Endothelial cell of umbilical vein (primary cell): ENCODE data around the gene LOX. TPM values are rescaled to one million over a fixed set of nuclear protein-coding genes. Genes with fewer than 3 reads are reported as not detected.

Experiments used
- BruUV-seq: library from RNA; stranded (reverse); fragments of 400-500 nt; replicated peaks from 2 replicates; lab custom pipeline; 2021; lab: Mats Ljungman, UMichigan
- CTCF ChIA-PET: fragments of 300-600, 350-600 bp; sonication (Branson Sonifier 250); formaldehyde crosslinking; loops from one replicate; lab custom pipeline; 2021; ENCODE audit warnings: antibody characterized with exemption, inconsistent platforms; lab: Charles Lee
- POLR2A ChIA-PET: fragments of 300-600, 350-600 bp; sonication (Branson Sonifier 250); formaldehyde crosslinking; loops from one replicate; lab custom pipeline; 2021; ENCODE audit warnings: antibody characterized with exemption, inconsistent platforms; lab: Charles Lee
- DNase-seq: peaks from one replicate; pipeline ENCODE4 v3.0.0-alpha.2; 2011; ENCODE audit warnings: low read depth, low spot score
- FAIRE-seq: peaks from 2 replicates; lab custom pipeline; 2011; peaks lifted over from hg19 to GRCh38; lab: Jason Lieb, UNC
- H2AFZ ChIP-seq: 2 replicates; pipeline ENCODE4 v1.6.0; 2012; ENCODE audit warnings: low read depth, low read length, control low read depth, inconsistent platforms
- H3K27ac ChIP-seq: 2 replicates; pipeline ENCODE4 v1.5.1; 2011; ENCODE audit warnings: low read depth, mild to moderate bottlenecking, control low read depth, low read length, moderate library complexity; ENCODE audit not compliant: insufficient read depth
- H3K27me3 ChIP-seq, 2 experiments: 2 replicates each; pipeline versions ENCODE4 v1.6.0 to v1.6.1; 2011; ENCODE audit warnings: low read length in 2 of 2, mixed read lengths in 1 of 2; ENCODE audit not compliant: control insufficient read depth in 2 of 2, insufficient read depth in 2 of 2
- H3K36me3 ChIP-seq, 2 experiments: 2 replicates in 1 of 2; 3 replicates in 1 of 2; pipeline ENCODE4 v1.5.1; 2011; ENCODE audit warnings: low read length in 2 of 2, mild to moderate bottlenecking in 1 of 2, moderate library complexity in 1 of 2; ENCODE audit not compliant: control insufficient read depth in 2 of 2, insufficient read depth in 2 of 2; ENCODE audit errors: extremely low read depth in 1 of 2
- H3K4me1 ChIP-seq: 3 replicates; pipeline ENCODE4 v1.5.1; 2011; ENCODE audit warnings: mild to moderate bottlenecking, low read length; ENCODE audit not compliant: control insufficient read depth, insufficient read depth; ENCODE audit errors: extremely low read depth
- H3K4me2 ChIP-seq: 2 replicates; pipeline ENCODE4 v1.6.1; 2011; ENCODE audit warnings: low read length, control low read depth, mixed read lengths; ENCODE audit not compliant: insufficient read depth
- H3K4me3 ChIP-seq, 3 experiments: fragments of 200-600 bp in 1 of 3; sonication (generic), shearing (Covaris generic) in 1 of 3; replicated peaks in 1 of 3; 2 replicates each; pipeline ENCODE4 v1.5.1; 2011 to 2016; ENCODE audit warnings: control low read depth in 3 of 3, low read length in 3 of 3, mild to moderate bottlenecking in 2 of 3, inconsistent platforms in 1 of 3, low read depth in 1 of 3, moderate library complexity in 1 of 3; ENCODE audit not compliant: insufficient read depth in 1 of 3
- H3K79me2 ChIP-seq: 2 replicates; pipeline ENCODE4 v1.6.0; 2012; ENCODE audit warnings: low read length, inconsistent platforms; ENCODE audit not compliant: control insufficient read depth, insufficient read depth
- H3K9ac ChIP-seq: replicated peaks from 2 replicates; pipeline ENCODE3; 2011; ENCODE audit warnings: low read length, control low read depth; ENCODE audit not compliant: insufficient read depth; ENCODE audit errors: extremely low read depth
- H3K9me1 ChIP-seq: replicated peaks from 3 replicates; pipeline ENCODE4 v1.6.0; 2011; ENCODE audit warnings: mild to moderate bottlenecking, low read length; ENCODE audit not compliant: control insufficient read depth, insufficient read depth; ENCODE audit errors: extremely low read depth
- H3K9me3 ChIP-seq: replicated peaks from 2 replicates; pipeline ENCODE4 v1.5.1; 2012; ENCODE audit warnings: low read length, inconsistent platforms; ENCODE audit not compliant: control insufficient read depth, insufficient read depth
- H4K20me1 ChIP-seq: replicated peaks from 2 replicates; pipeline ENCODE3; 2011; ENCODE audit warnings: mild to moderate bottlenecking, low read length; ENCODE audit not compliant: control insufficient read depth, insufficient read depth; ENCODE audit errors: extremely low read depth
- CTCF ChIP-seq, 2 donors: IDR thresholded peaks; 1 replicate in 1 of 2; 2 replicates in 1 of 2; pipeline ENCODE4 v1.5.1; 2011; ENCODE audit warnings: low read length in 2 of 2, mild to moderate bottlenecking in 2 of 2, moderate library complexity in 2 of 2, control low read depth in 1 of 2, inconsistent platforms in 1 of 2, low read depth in 1 of 2; ENCODE audit not compliant: insufficient read depth in 1 of 2; ENCODE audit errors: extremely low read depth in 1 of 2
- EZH2 ChIP-seq: IDR thresholded peaks from 2 replicates; pipeline ENCODE4 v1.6.1; 2012; ENCODE audit warnings: borderline replicate concordance, low read depth, mild to moderate bottlenecking, moderate library complexity, low read length, inconsistent platforms; ENCODE audit not compliant: severe bottlenecking
- FOS ChIP-seq: IDR thresholded peaks from 2 replicates; pipeline ENCODE4 v1.6.1; 2011; ENCODE audit warnings: mild to moderate bottlenecking, low read length, moderate library complexity, borderline replicate concordance; ENCODE audit not compliant: insufficient read depth
- GATA2 ChIP-seq: IDR thresholded peaks from 2 replicates; pipeline ENCODE4 v1.7.0; 2011; ENCODE audit warnings: low read depth, mild to moderate bottlenecking, moderate library complexity, mixed read lengths, low read length; ENCODE audit not compliant: insufficient read length, insufficient read depth
- JUN ChIP-seq: IDR thresholded peaks from 2 replicates; pipeline ENCODE4 v1.6.1; 2011; ENCODE audit warnings: borderline replicate concordance, low read depth; ENCODE audit not compliant: insufficient read length, insufficient read depth
- MYC ChIP-seq: IDR thresholded peaks from one replicate; pipeline ENCODE4 v1.6.1; 2011; ENCODE audit warnings: mild to moderate bottlenecking, low read depth, low read length
- POLR2A ChIP-seq: IDR thresholded peaks from 2 replicates; pipeline ENCODE4 v1.6.1; 2012; ENCODE audit warnings: low read depth, mild to moderate bottlenecking, control low read depth, low read length
- POLR2AphosphoS5 ChIP-seq: IDR thresholded peaks from 2 replicates; pipeline ENCODE4 v1.6.1; 2012; ENCODE audit warnings: low read depth, mild to moderate bottlenecking, control low read depth, low read length, moderate library complexity; ENCODE audit not compliant: insufficient read depth
- dilution Hi-C: fragments of 300-500 bp; cut with MboI; formaldehyde crosslinking; loops from one replicate; pipeline ENCODE4 v1.15.0; 2019; ENCODE audit warnings: low sequenced_read_pairs; ENCODE audit not compliant: extremely low pct_ligation_motif_present
- intact Hi-C: fragments of 100-400 bp; cut with micrococcal nuclease; formaldehyde crosslinking; loops from one replicate; pipeline ENCODE4 v1.10.0; 2022
- polyA plus RNA-seq, 4 experiments: library from polyadenylated mRNA; depleted of rRNA in 3 of 4; stranded (reverse) in 3 of 4; unstranded in 1 of 4; fragments of >200 nt; gene quantifications; 2 replicates each; pipeline versions ENCODE4 v1.2.1 to v1.2.3, GENCODE V29; 2011 to 2012; ENCODE audit warnings: missing spikeins in 1 of 4
- total RNA-seq: library from RNA; stranded (reverse); gene quantifications from 2 replicates; pipeline ENCODE4 v1.2.3, GENCODE V29; 2021
- TF ChIP-seq, protein P1 (sequence below): IDR thresholded peaks from 2 replicates; pipeline ENCODE4 v1.6.1; 2011; ENCODE audit not compliant: insufficient read depth, insufficient read length

The LOX gene
- total and polyA plus RNA-seq, 2 donors (not counting 3 experiments of a cell fraction or from before 2014, with no cell fraction given), result 39.0 to 79.1 TPM

- H3K27ac ChIP-seq, result no peak overlapping the region
- H3K79me2 ChIP-seq, result no peaks in the 10 kb centered on the region
- no peak for FAIRE-seq
- TF ChIP-seq, protein P1, sequence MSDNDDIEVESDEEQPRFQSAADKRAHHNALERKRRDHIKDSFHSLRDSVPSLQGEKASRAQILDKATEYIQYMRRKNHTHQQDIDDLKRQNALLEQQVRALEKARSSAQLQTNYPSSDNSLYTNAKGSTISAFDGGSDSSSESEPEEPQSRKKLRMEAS, result no peak
- TF ChIP-seq MYC (no peak), CTCF (IDR thresholded peaks at IDR 0.05; ENCODE audit: extremely low read depth in 1 of 2, insufficient read depth in 1 of 2, low read depth in 1 of 2, low read length in 2 of 2) (no peak), POLR2A (no peak), POLR2AphosphoS5 (no peak), GATA2 (no peak), FOS (no peak), JUN (no peak), EZH2 (no peak)
- no peak overlapping the region for H3K9ac ChIP-seq
- POLR2A ChIA-PET, result no interaction called here
- dilution Hi-C loops (no loop called here), intact Hi-C loops (no loop called here)
- no peaks in the 10 kb centered on the region for H3K9me3 ChIP-seq
- no peak overlapping the region for H2AFZ ChIP-seq
- no peaks in the 10 kb centered on the region for H4K20me1 ChIP-seq
- BruUV-seq, result no TSS peak
- no peak overlapping the region for H3K4me3 ChIP-seq
- H3K9me1 ChIP-seq, result no peaks in the 10 kb centered on the region
- no peaks in the 10 kb centered on the region for H3K36me3 ChIP-seq
- no peaks in the 10 kb centered on the region for H3K4me1 ChIP-seq
- H3K4me2 ChIP-seq, result no peak overlapping the region
- H3K27me3 ChIP-seq, result no peaks in the 10 kb centered on the region
- CTCF ChIA-PET, result no interaction called here
- no peak for DNase-seq
These were observed 29.0 kb upstream of the LOX start for GRCh38 chr5:122107016-122107415.
